Peyer's patch (tissue), 4 donors: ENCODE results near the gene CCZ1.
"Not testable (repeated sequence)": the region's sequence is repeated elsewhere in the genome, so short reads cannot be mapped to it uniquely, and the experiment has no call there.

Source experiments
- POLR2A ChIP-seq, 2 donors: fragments of 450-650 bp; IDR thresholded peaks; one replicate each; pipeline ENCODE4 v1.5.1; 2017; ENCODE audit warnings: antibody characterized with exemption in 2 of 2, mild to moderate bottlenecking in 2 of 2, moderate library complexity in 2 of 2
- TF ChIP-seq, protein P1 (sequence below), 6 experiments: fragments of 450-650 bp in 4 of 6; fragments of 200-600 bp in 2 of 6; sonication (generic) in 1 of 6; IDR thresholded peaks; one replicate each; pipeline ENCODE4 v1.5.1; 2017 to 2019; ENCODE audit warnings: antibody characterized with exemption in 6 of 6, mild to moderate bottlenecking in 3 of 6, moderate library complexity in 1 of 6

DNA sequence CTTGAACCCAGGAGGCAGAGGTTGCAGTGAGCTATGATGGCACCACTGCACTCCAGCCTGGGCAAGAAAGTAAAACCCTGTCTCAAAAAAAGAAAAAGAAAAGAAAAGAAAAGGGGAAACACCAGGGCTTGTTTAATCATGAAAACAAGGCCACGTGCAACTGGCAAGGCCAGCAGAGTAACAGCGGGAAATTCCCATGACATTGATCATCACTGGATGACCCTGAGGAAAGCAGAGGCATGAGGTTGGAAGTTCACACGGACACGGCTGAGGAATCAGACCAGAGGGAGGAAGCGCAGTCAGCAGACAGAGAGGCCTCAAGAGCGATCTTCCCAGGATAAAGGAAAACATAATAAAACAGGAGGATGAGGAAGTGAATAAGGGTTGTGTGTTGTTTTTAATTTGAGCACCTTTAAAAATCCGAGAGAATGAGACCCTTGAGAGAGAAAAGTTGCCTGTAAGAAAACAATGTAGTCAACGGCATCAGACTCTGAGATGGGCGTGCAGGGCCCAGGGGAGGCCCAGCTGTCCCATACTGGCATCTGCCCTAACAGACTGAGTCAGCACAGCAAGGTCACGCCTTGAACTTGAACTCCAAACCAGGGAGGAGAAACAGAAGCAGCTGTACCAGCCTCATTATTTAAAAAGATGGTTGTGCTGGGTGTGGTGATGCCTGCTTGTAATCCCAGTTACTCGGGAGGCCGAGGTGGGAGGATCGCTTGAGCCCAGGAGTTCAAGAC, 33.5 kb downstream of the CCZ1 start:
- TF ChIP-seq, protein P1, sequence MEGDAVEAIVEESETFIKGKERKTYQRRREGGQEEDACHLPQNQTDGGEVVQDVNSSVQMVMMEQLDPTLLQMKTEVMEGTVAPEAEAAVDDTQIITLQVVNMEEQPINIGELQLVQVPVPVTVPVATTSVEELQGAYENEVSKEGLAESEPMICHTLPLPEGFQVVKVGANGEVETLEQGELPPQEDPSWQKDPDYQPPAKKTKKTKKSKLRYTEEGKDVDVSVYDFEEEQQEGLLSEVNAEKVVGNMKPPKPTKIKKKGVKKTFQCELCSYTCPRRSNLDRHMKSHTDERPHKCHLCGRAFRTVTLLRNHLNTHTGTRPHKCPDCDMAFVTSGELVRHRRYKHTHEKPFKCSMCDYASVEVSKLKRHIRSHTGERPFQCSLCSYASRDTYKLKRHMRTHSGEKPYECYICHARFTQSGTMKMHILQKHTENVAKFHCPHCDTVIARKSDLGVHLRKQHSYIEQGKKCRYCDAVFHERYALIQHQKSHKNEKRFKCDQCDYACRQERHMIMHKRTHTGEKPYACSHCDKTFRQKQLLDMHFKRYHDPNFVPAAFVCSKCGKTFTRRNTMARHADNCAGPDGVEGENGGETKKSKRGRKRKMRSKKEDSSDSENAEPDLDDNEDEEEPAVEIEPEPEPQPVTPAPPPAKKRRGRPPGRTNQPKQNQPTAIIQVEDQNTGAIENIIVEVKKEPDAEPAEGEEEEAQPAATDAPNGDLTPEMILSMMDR (IDR thresholded peaks at IDR 0.05) = not testable (repeated sequence)
- not testable (repeated sequence) for TF ChIP-seq POLR2A (IDR thresholded peaks at IDR 0.05)
